Camera-type eye (tissue), 1 donor: ENCODE measurements around the gene EIF5B. TPM values are rescaled to one million over a fixed set of nuclear protein-coding genes. Genes with fewer than 3 reads are reported as not detected.

Source experiments
- total RNA-seq: library from RNA; depleted of rRNA; stranded (reverse); fragments of >200 nt; gene quantifications from one replicate; pipeline ENCODE4 v1.2.3, GENCODE V29; 2014

Gene EIF5B
- 32.5 TPM for total RNA-seq

DNA sequence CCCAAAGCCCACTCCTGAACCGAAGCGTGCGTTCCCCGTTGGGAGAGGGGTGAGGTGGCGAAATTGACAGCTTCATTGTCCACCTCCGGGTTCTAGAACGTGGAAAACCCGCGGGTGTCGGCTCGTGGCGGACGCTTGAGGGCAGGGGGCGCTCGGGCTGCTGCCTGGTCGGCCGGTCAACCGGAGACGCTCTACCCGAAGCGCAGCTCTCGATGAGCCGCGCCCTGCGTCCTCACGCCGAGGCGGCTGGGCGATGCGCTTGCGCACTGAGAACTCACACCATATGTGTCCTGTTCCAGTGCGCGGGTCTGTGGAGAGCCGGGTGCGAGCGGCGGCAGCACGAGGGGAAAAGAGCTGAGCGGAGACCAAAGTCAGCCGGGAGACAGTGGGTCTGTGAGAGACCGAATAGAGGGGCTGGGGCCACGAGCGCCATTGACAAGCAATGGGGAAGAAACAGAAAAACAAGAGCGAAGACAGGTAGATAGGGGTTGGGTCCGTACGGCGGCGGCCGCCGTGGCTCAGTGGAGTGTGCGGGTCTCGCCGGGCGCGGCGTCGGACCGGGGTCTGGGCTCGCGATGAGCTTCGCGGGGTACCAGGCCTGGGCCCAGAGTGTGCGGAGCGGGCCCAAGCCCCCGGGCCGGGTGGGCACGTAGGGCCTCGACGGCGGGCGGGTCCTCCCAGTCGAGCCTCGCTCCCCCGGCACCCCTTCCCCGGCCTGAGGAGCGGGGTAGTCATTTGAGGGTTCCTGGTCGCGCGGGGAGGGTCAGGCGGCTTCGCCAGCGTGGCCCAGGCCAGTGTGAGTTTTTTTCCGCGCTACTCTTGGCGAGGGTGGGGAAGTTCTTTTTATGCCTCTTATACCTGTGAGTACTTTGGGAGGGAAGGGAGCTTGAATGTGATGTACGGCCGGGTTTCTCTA, at the start of gene EIF5B:
EIF5B (plus strand) TSS at position 277 of the 916 bp plus-strand sequence; CDS start at position 443, 166 bp downstream.

GRCh38 chr2:99301097-99301496, 36.1 kb upstream of the EIF5B start, which contains the start of gene LYG1:
Gene LYG1 (minus strand): TSS chr2:99301197. CDS start chr2:99295670, 5,527 bp downstream.

DNA sequence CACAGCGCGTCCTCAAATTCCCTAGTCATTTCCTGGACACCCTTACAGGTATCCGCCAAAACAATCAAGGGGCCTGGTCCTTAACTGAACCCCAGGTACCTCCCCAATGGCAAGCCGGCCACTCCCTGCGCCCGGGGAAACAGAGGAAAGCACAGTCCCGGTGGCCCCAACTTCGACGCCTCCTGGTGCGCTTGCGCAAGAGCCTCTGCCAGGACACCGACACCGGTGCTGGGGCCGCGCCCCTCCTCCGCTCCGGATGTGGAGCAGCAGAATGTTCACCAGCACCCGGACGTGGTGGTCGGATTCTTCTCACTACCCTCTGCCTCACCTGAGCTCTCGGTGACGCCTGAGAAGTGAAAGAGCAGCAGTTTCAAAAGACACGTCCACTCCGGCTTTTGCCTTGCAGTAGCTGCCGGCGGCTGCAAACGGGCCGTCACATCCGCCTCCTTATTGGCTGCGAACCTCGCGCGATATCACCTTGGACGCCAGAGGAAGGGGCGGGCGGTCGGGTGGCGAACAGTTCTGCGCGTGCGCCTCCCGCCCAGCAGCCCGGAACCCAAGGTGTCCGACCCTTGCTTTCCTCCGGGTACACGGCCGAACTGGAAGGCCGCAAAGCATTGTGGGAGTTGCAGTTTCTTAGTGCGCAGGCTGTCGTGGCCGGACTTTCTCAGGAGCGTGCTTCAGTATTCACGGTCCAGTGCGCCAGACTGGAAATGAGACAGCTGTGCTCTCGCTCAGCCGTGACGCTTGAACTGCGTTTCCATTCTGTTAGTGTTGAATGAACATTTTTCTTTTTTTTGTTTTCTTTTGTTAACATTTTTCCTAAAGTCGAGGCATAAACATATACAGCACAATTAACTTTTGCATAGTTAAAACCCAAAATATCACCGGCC, 1.0 kb upstream of the EIF5B start, which contains the start of gene TXNDC9:
TXNDC9 (minus strand) TSS at position 423 of the 893 bp plus-strand sequence. CDS start 3,123 bp downstream, outside the sequence.

Other genes starting within 250 kb of the EIF5B start
- gene C2orf15, start 195.7 kb upstream of the EIF5B start, total RNA-seq, result 3.6 TPM
- 20.8 TPM for gene TSGA10, start 182.4 kb upstream of the EIF5B start, total RNA-seq
- 11.1 TPM for gene LIPT1, start 182.4 kb upstream of the EIF5B start, total RNA-seq
- 25.0 TPM for gene MITD1, start 156.3 kb upstream of the EIF5B start, total RNA-seq
- 35.3 TPM for gene MRPL30, start 156.2 kb upstream of the EIF5B start, total RNA-seq
- gene LYG2, start 81.7 kb upstream of the EIF5B start, total RNA-seq, result not detected
- gene LYG1, start 36.2 kb upstream of the EIF5B start, total RNA-seq, result 1.5 TPM
- gene TXNDC9, start 1.1 kb upstream of the EIF5B start, total RNA-seq, result 50.7 TPM
- gene REV1, start 152.6 kb downstream of the EIF5B start, total RNA-seq, result 108 TPM